Left cardiac atrium (tissue), 4 donors: ENCODE results near the gene MAST3. TPM values are rescaled to one million over a fixed set of nuclear protein-coding genes. Genes with fewer than 3 reads are reported as not detected.

Source experiments
- ATAC-seq, 2 donors: fragments of 200-7000 bp; cut with Tn5 transposase; one replicate each; pipeline ENCODE4 v1.9.1; 2020; ENCODE audit warnings: mild to moderate bottlenecking in 2 of 2, moderate library complexity in 2 of 2
- DNase-seq: peaks from one replicate; pipeline ENCODE4 v3.0.0-alpha.2; 2020
- intact Hi-C, 2 donors: fragments of 100-400 bp; cut with DNase I; formaldehyde crosslinking; loops; one replicate each; pipeline versions ENCODE4 v1.14.1 to v1.15.1; 2022 to 2023
- total RNA-seq, 2 donors: library from RNA; stranded (reverse); fragmentation: NEBNext Ultra II Directional; extraction: Animal tissue kit (Norgen Biotek cat#: 25700); gene quantifications; one replicate each; pipeline ENCODE4 v1.2.1, GENCODE V29; 2021
- donor health status: DM: no; HTN: yes; CAD: no.
- donor health status: DM: no; HTN: yes; CAD: no; lungs with severe emphysema.
- donor health status: DM: yes; HTN: yes; CAD: no.
- donor health status: Dilated cardiomyopathy.

MAST3 gene
- total RNA-seq, 2 donors from 2014 or later, result 5.5 to 7.9 TPM

DNA sequence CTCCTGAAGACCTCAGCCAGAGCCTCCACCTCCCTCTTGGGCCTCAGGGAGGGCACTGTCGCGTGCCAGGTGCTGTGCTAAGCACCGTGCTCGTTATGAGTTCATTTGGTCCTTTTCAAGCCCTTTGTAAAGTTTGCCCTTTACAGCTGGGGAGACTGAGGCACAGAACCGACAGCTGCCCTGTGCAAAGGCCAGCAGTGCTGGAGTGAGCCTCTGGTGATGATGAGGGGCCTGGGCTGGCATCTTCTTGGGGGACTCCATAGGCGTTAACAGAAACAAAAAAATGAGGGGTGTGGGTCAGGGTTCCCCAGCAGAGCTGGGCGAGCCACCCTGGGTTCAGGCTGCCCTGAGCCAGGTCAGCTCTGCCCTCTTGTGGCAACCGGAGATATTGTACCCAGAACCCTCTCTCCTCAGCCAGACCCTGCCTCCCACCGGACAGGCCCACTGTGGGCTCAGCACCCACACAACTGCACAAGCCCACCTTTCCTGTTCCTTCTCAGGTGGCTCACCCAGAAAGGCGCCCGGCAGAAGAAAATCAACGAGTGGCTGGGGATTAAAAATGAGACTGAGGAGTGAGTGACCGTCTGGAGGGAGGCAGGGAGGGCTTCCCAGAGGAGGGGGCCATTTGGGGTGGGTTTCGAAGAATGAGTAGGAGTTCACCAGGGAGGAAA, 70.5 kb downstream of the MAST3 start:
- ATAC-seq, result peak; percentile 44 to 56
- intact Hi-C loops, result loop anchor here (5.0 to 10.0 kb wide), 2 partner anchors 53 to 56 kb away; no protein-coding TSS in a partner anchor
- peak; percentile 53 for DNase-seq

DNA sequence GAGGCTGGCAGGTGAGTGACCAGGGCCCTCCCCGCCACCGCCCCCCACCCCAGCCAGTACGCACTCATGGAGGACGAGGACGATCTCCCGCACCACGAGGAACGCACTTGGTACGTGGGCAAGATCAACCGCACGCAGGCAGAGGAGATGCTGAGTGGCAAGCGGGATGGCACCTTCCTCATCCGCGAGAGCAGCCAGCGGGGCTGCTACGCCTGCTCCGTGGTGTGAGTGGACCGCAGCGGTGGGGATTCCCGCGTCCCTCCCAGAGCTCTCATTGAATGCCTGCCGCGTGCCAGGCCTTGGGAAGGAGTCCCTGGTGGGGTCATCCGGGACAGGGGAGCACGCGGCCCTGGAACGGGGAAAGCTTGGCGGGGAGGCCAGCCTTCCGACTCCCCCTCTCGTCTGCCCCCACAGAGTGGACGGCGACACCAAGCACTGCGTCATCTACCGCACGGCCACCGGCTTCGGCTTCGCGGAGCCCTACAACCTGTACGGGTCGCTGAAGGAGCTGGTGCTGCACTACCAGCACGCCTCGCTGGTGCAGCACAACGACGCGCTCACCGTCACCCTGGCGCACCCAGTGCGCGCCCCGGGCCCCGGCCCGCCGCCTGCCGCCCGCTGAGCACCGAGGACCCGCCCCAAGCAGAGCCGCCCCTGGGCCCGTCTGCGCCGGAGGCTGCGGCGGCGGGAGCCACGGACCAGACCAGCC, 71.2 kb downstream of the MAST3 start:
- intact Hi-C loops, result loop anchor here (5.0 to 10.0 kb wide), 2 partner anchors 54 to 57 kb away; no protein-coding TSS in a partner anchor
- ATAC-seq, result no peak
- no peak for DNase-seq

DNA sequence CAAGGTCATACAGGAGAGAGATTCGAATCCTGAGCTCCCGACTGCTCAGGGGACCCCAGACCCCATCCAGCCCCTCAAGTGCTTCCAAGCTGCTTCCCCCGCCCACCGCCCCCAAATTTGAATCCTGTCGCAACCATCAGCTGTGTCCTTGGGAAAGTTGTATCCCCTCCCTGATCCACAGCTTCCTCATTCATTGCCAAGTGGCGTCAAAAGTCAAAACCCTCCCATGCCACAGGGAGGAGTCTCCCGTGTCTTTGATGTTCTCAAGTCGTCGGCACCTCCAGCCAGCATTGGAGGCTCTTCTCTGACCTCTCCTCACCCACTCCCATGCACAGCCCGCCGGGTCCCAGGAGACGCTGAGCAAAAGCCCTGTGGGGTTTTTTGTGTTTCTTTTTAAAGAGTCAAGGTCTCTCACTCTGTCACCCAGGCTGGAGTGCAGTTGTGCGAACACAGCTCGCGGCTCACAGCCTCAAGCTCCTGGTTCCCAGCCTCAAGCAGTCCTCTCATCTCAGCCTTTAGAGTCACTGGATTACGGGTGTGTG, 73.2 kb downstream of the MAST3 start:
- DNase-seq (peak; percentile 51), ATAC-seq (peak in 1 of 2 donors; percentile 1)
- intact Hi-C loops, result no loop called here

DNA sequence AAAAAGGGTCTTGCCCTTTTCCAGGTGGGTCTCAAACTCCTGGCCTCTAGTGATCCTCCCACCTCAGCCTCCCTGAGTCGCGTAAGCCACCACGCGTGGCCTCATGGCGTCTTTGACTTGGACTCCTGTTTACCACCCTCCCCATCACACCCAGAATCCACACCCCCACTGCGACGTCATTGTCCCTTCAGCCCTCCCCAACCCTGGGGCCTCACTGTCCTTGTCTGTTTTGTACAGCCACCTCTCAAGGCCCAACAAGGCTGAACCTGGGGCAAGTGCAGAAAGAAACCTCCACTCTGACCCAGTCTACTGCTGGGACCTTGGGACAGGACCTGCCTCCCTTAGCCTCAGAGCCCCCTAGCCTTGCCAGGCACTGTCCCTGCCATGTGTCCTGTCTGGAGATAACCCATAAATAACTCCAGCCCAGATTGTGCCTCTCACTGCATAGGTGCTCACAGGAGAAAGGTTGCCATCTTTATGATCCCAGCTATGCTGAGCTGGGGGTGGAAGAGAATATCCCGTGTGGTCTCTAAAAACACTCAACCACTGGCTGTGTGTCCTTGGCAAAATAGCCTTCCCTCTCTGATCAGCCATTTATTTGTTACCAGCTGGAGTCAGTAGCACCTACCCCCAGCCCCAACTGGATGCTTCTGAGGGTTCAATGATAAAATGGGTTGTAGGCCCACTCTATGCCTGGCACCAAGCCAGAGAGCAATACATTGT, 74.2 kb downstream of the MAST3 start:
- no peak for ATAC-seq
- no peak for DNase-seq
- intact Hi-C loops, result no loop called here

DNA sequence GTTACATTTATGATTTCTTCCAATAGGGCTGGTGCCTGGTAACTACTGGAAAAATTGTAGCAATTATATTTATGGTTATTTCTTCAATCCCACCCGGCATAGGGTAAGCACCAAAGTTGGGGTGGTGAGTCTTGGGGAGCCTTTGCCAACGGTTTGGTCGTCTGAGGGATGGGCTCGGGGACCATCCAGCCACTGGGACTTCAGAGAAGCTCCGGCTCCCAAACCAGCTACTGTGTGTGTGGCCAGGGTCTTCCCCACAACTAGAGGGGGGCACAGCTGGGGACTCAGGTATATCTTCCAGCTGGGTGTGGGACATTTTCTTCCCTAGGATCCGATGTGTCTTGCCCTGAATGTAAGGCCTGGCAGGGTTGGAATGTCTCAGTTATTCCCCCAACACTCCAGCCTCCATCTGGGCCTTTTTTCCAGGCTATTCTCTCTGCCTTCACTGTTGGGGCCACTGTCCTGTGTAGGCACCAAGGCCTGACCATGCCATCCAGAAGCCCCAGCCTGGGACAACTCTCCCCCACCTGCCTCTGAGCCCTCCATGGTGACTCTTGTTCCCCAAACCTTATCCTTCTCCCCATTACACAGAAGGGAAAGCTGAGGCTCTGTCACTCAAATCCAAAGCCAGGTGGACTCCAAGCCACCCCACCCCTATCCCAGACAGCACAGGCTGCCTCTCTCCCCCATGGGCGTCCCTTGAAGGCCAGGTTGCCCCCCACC, 74.9 kb downstream of the MAST3 start:
- ATAC-seq, result no peak
- intact Hi-C loops, result no loop called here
- no peak for DNase-seq

DNA sequence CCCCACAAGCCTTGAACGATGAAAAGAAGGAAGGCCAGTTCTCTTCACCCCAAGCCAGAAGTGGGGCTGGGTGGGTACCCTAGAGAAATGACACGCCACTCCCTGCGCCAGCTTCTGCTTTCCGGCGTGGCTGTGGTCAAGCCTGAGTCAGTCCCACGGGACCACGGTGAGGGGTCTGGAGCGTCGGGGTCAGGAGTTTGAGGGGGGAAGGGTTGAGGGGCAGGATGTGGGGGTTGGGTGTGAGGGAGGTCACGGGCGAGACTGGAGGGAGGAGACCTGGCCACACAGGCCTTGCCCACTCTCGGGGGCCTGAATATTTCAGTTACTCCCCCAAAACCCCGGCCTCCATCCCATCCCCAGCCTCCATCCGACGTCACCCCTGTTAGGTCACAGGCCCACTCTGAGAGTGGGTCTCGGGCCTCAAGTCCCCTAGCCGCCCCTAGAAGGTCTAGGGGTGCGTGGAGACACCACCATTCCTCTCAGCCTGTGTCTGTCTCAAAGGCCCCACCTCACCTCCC, 75.5 kb downstream of the MAST3 start:
- intact Hi-C loops, result no loop called here
- DNase-seq (peak; percentile 73), ATAC-seq (peak; percentile 12 to 48)

DNA sequence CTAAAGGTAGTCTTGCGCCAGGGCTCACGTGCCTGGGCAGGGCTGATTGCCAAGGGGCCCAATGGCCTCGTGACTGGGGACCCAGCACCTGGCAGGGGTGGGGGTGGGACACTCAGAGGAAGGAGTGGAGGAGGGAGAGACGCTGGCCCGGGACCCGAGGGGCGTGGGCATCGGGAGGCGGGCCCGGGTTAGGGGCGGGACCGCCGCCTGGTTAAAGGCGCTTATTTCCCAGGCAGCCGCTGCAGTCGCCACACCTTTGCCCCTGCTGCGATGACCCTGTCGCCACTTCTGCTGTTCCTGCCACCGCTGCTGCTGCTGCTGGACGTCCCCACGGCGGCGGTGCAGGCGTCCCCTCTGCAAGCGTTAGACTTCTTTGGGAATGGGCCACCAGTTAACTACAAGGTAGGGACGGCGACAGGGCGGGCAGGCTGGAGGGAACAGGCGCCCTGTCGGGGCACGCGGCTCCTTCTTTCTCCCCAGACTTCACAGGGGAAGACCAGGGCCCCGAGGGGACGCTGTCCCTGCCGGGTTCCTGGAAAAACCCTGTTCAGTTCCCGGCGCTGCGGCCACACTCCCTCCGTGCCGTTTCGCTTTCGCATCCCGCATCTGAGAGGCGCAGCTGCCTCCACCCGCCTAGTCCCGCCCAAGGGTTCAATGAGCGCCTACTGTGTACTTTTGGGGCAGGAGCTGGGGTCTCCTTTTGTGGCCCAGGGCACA, 76.2 kb downstream of the MAST3 start, which contains the start of gene IFI30:
Gene IFI30 (plus strand): TSS at position 242 of the 717 bp plus-strand sequence. CDS start 29 bp downstream, at position 271.
- intact Hi-C loops, result no loop called here
- DNase-seq, result peak; percentile 77
- peak; percentile 77 to 82 for ATAC-seq

DNA sequence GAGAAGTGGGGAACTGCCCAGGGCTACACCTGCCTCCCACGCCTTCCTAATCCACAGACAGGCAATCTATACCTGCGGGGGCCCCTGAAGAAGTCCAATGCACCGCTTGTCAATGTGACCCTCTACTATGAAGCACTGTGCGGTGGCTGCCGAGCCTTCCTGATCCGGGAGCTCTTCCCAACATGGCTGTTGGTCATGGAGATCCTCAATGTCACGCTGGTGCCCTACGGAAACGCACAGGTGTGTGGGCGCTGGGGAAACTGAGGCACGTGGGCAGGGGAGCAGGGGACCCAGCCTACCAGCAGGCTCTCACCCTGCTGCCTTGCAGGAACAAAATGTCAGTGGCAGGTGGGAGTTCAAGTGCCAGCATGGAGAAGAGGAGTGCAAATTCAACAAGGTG, 77.4 kb downstream of the MAST3 start:
- intact Hi-C loops, result no loop called here
- ATAC-seq, result no peak
- no peak for DNase-seq

DNA sequence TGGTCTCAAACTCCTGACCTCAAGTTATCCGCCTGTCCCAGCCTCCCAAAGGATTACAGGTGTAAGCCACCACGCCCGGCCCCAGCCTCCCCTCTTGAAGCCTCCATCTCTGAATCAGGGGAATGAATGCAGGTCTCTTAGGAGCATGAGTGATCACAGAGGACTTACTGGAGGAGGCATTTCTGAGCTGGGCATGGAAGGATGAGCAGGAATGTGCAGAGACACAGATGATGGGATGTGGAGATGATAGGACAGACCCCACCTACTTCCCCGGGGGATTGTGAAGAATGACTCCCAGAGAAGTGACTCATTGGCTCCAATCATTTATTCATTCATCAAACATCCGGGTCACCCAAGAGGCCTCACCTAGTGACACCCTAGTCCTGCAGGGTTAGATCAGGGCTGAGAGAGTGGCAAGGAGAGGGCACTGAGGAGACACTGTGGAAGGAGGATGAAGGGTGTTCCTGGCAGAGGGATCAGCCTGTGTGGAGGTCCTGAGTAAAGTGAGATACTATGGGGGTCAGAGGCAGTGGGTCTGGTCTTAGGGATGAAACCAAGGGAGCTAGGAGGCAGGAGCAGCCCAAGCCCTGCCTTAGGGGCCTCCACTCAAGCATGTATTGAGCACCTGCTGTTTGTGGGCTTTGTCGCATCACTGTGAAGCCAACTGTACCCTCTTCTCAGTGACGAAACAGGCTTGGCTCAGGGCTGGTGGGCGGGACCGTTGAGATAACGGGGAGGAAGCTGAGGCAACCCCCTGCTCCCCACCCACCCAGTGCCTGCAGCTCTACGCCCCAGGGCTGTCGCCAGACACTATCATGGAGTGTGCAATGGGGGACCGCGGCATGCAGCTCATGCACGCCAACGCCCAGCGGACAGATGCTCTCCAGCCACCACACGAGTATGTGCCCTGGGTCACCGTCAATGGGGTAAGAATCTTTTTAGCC, 79.1 kb downstream of the MAST3 start:
- ATAC-seq (no peak), DNase-seq (no peak)
- intact Hi-C loops, result no loop called here

DNA sequence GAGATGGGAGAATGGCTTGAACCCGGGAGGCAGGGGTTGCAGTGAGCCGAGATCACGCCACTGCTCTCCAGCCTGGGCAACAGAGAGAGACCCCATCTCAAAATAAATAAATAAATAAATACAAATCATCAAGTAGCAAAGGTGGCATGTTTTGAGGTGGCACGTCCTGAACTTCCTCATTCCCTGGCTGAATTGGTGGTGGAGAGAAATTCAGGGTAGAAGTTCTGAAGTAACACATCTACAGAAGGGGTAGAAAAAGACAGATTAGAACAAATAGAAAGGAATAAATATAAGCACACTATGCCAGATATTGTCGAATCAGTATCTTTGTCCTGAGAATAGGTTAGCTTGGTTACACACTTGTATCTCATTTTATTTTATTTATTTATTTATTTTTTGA, 82.4 kb downstream of the MAST3 start:
- DNase-seq, result no peak
- no peak for ATAC-seq
- intact Hi-C loops, result no loop called here

DNA sequence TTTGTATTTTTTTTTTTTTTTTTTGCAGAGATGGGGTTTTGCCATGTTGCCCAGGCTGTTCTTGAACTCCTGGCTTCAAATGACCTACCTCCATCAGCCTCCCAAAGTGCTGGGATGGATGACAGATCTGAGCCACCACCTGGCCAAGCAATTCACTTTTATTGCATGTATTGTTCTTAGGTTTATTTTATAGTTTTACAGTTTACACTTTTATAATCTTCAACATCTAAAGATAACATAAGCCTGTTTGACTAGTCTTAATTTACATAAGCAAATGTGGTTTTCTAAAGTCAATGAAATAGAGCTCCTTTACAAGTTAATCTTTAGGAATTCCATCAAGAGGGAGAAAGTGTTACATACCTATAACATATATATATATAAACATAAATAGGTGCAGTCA, 86.0 kb downstream of the MAST3 start:
- ATAC-seq (no peak), DNase-seq (no peak)
- intact Hi-C loops, result no loop called here

DNA sequence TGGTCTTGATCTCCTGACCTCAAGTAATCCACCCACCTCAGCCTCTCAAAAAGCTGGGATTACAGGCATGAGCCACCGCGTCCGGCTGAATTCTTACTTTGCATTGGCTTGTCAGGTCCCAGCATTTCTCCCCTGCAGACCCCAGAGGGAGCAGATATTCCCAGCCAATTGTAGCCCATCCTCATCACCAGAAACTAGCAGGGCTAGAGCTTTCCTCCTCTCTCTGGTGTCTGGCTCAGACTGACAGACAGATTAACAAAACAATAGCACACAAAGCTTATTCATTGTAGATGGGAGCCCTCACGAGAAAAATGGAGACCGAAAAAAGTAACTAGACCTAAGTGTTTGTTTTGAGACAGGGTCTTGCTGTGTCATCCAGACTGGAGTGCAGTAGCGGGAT, 88.0 kb downstream of the MAST3 start:
- intact Hi-C loops, result no loop called here
- no peak for ATAC-seq
- no peak for DNase-seq

DNA sequence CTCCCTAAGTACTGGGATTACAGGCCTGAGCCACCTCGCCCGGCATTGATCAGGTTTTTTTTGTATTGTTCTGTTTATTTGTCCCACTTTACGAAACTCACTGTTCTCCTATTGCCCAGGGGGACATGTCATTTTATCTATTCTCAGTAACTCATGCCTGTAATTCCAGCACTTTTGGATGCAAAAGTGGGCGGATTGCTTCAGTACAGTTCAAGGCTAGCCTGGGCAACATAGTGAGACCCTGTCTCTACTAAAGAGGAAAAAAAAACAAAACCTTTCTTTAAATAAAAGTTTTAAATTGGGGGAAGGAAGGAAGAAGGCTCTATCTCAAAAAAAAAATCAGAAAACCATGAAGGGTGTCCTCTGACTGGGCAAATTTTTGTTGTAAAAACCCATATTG, 92.7 kb downstream of the MAST3 start:
- DNase-seq (no peak), ATAC-seq (no peak)
- intact Hi-C loops, result no loop called here

DNA sequence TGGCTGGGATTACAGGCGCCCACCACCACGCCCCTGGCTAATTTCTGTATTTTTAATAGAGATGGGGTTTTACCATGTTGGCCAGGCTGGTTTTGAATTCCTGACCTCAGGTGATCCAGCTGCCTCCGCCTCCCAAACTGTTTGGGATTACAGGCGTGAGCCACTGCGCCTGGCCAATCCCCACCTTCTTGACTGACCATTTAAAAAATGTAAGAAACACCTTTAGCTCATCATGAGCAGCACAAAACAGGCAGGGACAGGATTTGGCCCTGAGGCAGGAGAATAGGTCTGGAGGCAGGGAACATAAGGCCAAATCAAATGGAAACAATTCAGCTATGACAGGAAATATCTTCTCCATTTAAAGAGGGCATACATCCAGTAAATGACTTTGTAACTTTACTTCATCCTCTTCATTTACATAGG, 94.1 kb downstream of the MAST3 start:
- intact Hi-C loops, result no loop called here
- DNase-seq (no peak), ATAC-seq (no peak)

DNA sequence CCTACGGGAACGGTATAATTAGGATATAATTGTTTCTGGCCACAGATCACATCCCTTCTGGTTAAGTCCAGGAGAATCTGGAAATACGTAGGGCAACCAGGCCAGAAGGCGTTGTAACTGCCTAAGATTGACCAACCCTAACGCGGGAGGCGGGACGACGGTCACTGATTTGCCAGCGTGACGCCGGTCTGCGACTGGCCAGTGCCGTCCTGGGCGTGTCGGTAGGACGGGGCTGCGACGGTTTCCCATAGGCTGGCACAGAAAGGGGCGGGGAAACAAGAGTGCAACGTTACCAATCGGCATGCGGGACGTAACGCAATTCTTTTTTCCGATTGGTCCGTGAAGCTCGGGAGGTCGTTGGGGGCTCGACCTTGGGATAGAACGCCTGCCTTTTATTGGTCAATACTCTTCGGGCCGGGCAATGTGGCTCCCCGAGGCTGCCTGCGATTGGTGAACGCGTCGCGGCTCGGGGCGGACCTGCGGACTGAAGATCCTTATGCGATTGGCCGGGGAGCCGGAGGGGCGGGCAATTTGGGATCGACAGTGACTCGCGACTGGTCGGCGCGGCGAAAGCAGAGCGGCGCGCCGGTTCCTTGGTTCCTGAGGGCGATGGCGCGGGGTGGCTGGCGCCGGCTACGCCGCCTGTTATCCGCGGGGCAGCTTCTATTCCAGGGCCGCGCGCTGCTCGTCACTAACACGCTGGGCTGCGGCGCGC, 95.3 kb downstream of the MAST3 start, which contains the start of gene MPV17L2:
Gene MPV17L2 (plus strand): TSS at position 546 of the 715 bp plus-strand sequence. CDS start 64 bp downstream, at position 610.
- peak; percentile 95 to 96 for ATAC-seq
- intact Hi-C loops, result no loop called here
- peak; percentile 100 for DNase-seq

DNA sequence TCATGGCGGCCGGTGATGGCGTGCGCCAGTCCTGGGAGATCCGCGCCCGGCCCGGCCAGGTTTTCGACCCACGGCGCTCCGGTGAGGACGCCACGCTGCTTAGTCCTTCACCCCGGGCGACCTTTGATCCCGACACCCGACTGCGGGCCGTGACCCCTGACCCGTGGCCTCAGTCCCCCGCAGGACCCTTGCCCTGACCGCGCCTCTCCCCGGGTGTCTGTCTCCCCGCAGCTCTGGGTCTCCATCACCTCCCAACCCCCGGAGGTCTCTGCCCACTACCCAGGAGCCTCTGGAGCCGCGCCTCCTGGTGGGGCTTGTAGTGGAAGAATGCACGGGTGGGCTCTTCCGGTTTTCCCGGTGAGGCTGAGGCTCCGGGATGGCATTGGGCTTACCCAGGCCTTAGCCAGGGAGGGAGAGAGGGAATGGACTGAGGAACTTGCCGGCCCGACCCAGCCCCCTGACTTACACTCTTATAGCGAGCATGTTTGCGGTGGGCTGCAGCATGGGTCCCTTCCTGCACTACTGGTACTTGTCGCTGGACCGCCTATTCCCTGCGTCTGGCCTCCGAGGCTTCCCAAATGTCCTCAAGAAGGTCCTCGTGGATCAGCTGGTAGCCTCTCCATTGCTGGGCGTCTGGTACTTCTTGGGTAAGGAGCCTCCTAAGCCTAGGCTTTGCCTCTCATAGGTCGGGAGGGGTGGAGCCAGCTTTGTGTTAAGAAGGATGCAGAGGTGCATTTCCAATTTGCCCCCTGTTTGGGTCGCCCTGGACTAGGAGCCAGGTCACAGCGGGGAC, 96.0 kb downstream of the MAST3 start:
- intact Hi-C loops, result no loop called here
- peak; percentile 41 for DNase-seq
- no peak for ATAC-seq
